K562 (cell line): ENCODE results near the gene CLIC3.

Source experiments
- CTCF ChIP-seq, 3 experiments: IDR thresholded peaks in 2 of 3; conservative IDR thresholded peaks in 1 of 3; 2 replicates each; pipeline ENCODE4 v1.5.1; 2011 to 2012; ENCODE audit warnings: low read length in 3 of 3, mild to moderate bottlenecking in 3 of 3, control low read depth in 2 of 3, improper control_type of control experiment in 1 of 3, inconsistent platforms in 1 of 3, low read depth in 1 of 3, mixed read lengths in 1 of 3, moderate library complexity in 1 of 3; ENCODE audit not compliant: insufficient read depth in 2 of 3
- EP300 ChIP-seq: IDR thresholded peaks from 2 replicates; pipeline ENCODE4 v1.6.1; 2012; ENCODE audit warnings: low read length, improper control_type of control experiment
- ZNF24 ChIP-seq: fragments of 450-650 bp; IDR thresholded peaks from 2 replicates; pipeline ENCODE4 v1.6.1; 2016
- ZNF785 ChIP-seq: fragments of 250-450 bp; sonication (Bioruptor Pico); IDR thresholded peaks from 2 replicates; pipeline ENCODE4 v1.4.0; 2020; ENCODE audit warnings: mild to moderate bottlenecking
- TF ChIP-seq, protein P1 (sequence below), 3 experiments: fragments of 200-800 bp in 1 of 3; fragments of 250-450 bp in 1 of 3; fragments of 450-650 bp in 1 of 3; sonication (Bioruptor Pico) in 1 of 3; sonication (Bioruptor generic) in 1 of 3; formaldehyde crosslinking in 1 of 3; IDR thresholded peaks; 2 replicates each; pipeline versions ENCODE4 v1.6.1 to v1.8.0; 2016 to 2022; ENCODE audit warnings: mild to moderate bottlenecking in 2 of 3, missing genetic modification characterization in 2 of 3, missing compliant biosample characterization in 1 of 3, moderate library complexity in 1 of 3
- TF ChIP-seq, protein P2 (sequence below): fragments of 200-800 bp; sonication (Bioruptor generic); IDR thresholded peaks from 2 replicates; pipeline ENCODE4 v1.6.1; 2016; ENCODE audit warnings: missing genetic modification characterization, missing compliant biosample characterization

DNA sequence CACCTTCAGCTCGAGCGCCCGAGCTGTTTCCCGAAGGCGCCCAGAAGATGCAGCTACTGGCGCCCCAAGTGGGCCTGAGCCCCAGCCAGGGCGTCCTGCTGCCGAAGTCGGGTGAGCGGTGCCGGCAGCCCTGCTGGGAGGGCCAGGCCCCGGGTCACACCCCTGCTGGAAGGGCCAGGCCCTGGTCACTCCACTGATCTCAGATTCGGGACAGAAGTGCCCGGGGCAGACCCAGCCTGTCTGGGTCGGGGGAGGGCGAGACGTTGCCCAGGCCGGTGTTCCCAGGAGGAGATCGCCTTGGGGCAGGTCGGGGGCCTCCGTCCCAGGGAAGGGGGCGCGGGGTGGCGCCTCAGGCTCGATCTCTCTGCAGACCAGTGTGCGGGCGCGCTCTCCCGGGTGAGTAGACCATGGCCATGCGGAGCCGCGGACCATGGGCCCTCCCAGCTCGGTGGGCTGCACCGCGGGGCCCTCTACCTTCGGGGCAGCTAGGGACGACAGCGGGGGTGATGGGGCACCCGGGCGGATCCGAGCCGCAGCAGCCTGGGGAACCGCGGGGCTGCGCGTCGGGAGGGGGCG lies 11.3 kb downstream of the CLIC3 start:
- no peak for TF ChIP-seq EP300
- TF ChIP-seq, protein P1, sequence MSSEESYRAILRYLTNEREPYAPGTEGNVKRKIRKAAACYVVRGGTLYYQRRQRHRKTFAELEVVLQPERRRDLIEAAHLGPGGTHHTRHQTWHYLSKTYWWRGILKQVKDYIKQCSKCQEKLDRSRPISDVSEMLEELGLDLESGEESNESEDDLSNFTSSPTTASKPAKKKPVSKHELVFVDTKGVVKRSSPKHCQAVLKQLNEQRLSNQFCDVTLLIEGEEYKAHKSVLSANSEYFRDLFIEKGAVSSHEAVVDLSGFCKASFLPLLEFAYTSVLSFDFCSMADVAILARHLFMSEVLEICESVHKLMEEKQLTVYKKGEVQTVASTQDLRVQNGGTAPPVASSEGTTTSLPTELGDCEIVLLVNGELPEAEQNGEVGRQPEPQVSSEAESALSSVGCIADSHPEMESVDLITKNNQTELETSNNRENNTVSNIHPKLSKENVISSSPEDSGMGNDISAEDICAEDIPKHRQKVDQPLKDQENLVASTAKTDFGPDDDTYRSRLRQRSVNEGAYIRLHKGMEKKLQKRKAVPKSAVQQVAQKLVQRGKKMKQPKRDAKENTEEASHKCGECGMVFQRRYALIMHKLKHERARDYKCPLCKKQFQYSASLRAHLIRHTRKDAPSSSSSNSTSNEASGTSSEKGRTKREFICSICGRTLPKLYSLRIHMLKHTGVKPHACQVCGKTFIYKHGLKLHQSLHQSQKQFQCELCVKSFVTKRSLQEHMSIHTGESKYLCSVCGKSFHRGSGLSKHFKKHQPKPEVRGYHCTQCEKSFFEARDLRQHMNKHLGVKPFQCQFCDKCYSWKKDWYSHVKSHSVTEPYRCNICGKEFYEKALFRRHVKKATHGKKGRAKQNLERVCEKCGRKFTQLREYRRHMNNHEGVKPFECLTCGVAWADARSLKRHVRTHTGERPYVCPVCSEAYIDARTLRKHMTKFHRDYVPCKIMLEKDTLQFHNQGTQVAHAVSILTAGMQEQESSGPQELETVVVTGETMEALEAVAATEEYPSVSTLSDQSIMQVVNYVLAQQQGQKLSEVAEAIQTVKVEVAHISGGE (CRISPR knock-in tag; IDR thresholded peaks at IDR 0.05): no peak
- TF ChIP-seq, protein P2, sequence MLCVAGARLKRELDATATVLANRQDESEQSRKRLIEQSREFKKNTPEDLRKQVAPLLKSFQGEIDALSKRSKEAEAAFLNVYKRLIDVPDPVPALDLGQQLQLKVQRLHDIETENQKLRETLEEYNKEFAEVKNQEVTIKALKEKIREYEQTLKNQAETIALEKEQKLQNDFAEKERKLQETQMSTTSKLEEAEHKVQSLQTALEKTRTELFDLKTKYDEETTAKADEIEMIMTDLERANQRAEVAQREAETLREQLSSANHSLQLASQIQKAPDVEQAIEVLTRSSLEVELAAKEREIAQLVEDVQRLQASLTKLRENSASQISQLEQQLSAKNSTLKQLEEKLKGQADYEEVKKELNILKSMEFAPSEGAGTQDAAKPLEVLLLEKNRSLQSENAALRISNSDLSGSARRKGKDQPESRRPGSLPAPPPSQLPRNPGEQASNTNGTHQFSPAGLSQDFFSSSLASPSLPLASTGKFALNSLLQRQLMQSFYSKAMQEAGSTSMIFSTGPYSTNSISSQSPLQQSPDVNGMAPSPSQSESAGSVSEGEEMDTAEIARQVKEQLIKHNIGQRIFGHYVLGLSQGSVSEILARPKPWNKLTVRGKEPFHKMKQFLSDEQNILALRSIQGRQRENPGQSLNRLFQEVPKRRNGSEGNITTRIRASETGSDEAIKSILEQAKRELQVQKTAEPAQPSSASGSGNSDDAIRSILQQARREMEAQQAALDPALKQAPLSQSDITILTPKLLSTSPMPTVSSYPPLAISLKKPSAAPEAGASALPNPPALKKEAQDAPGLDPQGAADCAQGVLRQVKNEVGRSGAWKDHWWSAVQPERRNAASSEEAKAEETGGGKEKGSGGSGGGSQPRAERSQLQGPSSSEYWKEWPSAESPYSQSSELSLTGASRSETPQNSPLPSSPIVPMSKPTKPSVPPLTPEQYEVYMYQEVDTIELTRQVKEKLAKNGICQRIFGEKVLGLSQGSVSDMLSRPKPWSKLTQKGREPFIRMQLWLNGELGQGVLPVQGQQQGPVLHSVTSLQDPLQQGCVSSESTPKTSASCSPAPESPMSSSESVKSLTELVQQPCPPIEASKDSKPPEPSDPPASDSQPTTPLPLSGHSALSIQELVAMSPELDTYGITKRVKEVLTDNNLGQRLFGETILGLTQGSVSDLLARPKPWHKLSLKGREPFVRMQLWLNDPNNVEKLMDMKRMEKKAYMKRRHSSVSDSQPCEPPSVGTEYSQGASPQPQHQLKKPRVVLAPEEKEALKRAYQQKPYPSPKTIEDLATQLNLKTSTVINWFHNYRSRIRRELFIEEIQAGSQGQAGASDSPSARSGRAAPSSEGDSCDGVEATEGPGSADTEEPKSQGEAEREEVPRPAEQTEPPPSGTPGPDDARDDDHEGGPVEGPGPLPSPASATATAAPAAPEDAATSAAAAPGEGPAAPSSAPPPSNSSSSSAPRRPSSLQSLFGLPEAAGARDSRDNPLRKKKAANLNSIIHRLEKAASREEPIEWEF: no peak
- TF ChIP-seq ZNF24: no peak
- TF ChIP-seq CTCF (IDR thresholded peaks at IDR 0.05 in 2 of 3, conservative IDR thresholded peaks at IDR 0.05 in 1 of 3; ENCODE audit: insufficient read depth in 2 of 3, low read depth in 1 of 3, low read length in 3 of 3): no peak
- TF ChIP-seq ZNF785: no peak
